Activated CD4-positive, alpha-beta T cell treated with anti-CD3 and anti-CD28 coated beads, Interleukin-2, amount 10 ng/mL, durations not matched to agents 24 days and 14 days (primary cell): Measurements from ENCODE around the gene SOCS2. TPM values are rescaled to one million over a fixed set of nuclear protein-coding genes. Genes with fewer than 3 reads are reported as not detected.
"Not testable (repeated sequence)": the region's sequence is repeated elsewhere in the genome, so short reads cannot be mapped to it uniquely, and the experiment has no call there.

Experiments used
- DNase-seq: peaks from one replicate; pipeline ENCODE4 v3.0.0; 2022
- H3K27ac Mint-ChIP-seq: one replicate; pipeline ENCODE4 v1.8.0; 2022; ENCODE audit warnings: mild to moderate bottlenecking, mixed read lengths
- H3K27me3 Mint-ChIP-seq: one replicate; pipeline ENCODE4 v1.8.0; 2022; ENCODE audit warnings: mixed read lengths
- H3K36me3 Mint-ChIP-seq: one replicate; pipeline ENCODE4 v1.8.0; 2022; ENCODE audit warnings: low read depth, mild to moderate bottlenecking, mixed read lengths
- H3K4me1 Mint-ChIP-seq: one replicate; pipeline ENCODE4 v1.8.0; 2021; ENCODE audit warnings: mixed read lengths
- H3K4me3 Mint-ChIP-seq: one replicate; pipeline ENCODE4 v1.8.0; 2022; ENCODE audit warnings: mild to moderate bottlenecking, moderate library complexity, mixed read lengths
- H3K9me3 Mint-ChIP-seq: one replicate; pipeline ENCODE4 v1.8.0; 2021; ENCODE audit warnings: mixed read lengths
- intact Hi-C: fragments of 100-400 bp; cut with micrococcal nuclease; formaldehyde crosslinking; loops from one replicate; pipeline ENCODE4 v1.15.1; 2023
- total RNA-seq: library from RNA; stranded (reverse); gene quantifications from 2 replicates; pipeline ENCODE4 v1.2.3, GENCODE V29; 2022

Gene SOCS2
- total RNA-seq, 1 donor from 2014 or later: 16.5 TPM

DNA sequence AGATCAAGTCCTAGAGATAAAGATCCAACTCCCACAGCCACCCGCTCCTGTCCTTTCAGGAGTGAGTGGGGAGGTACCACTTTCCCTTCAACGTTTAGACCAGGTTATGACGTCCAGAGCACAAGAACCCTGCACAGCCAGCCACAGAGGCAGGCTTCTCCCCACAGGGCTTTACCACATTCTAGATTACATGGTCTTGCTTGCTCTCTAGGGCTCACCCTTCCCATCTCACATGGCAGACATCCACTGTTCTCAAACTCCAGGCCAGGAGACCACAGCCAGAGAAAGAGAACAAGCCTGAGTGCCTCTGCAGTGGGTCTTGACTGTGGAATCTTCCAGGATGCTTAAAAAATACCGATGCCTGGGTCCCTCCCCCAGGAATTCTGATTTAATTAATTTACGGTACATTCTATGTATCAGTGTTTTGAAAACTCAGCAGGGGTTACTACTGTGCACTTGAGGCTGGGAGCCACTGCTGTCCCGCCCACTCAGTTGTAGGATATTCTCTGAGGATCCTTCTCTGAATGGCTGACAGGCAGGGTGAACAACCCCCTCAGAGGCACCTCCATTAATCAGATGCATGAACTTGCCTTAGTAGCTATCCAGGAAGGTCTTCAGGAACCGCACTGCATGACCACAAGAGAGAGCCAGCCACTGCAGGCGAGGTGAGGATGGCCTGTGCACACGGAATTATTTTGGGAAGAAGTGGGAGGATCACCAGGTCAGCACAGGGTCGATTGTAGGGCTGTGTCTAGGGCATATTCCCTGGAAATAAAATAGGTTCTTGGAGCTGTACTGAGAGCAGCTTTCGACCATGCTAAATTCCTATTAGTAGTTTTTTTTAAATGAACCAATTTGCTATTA lies 21.5 kb upstream of the SOCS2 start:
- Mint-ChIP-seq H3K27ac (no peak overlapping the region), H3K9me3 (no peaks in the 10 kb centered on the region), H3K27me3 (no peaks in the 10 kb centered on the region), H3K4me3 (no peak overlapping the region), H3K36me3 (peaks cover 2% of the 10 kb centered on the region), H3K4me1 (no peaks in the 10 kb centered on the region)
- intact Hi-C loops: no loop called here
- DNase-seq: peak; percentile 45

DNA sequence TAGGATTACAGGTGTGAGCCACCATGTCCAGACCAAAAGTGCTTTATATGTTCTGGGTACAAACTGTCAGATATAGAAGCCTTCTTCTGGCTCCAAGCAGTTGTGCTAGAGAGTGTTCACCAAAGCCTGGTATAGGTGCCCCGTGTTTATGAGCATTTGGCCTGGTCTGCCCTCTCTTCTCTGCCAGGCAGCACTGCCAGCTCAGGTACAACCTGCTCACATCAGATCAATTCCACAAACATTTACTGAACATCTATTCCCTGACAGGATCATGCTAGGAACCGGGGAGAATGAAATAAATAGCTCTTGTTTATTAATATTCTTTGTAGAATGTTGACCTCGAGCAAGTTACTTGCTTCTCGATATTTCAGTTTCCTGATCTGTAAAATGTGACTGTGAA lies 20.0 kb upstream of the SOCS2 start:
- Mint-ChIP-seq H3K36me3 (peaks cover 7% of the 10 kb centered on the region), H3K4me1 (no peaks in the 10 kb centered on the region), H3K27me3 (no peaks in the 10 kb centered on the region), H3K9me3 (no peaks in the 10 kb centered on the region), H3K27ac (no peak overlapping the region), H3K4me3 (no peak overlapping the region)
- peak; percentile 48 for DNase-seq
- intact Hi-C loops: no loop called here

DNA sequence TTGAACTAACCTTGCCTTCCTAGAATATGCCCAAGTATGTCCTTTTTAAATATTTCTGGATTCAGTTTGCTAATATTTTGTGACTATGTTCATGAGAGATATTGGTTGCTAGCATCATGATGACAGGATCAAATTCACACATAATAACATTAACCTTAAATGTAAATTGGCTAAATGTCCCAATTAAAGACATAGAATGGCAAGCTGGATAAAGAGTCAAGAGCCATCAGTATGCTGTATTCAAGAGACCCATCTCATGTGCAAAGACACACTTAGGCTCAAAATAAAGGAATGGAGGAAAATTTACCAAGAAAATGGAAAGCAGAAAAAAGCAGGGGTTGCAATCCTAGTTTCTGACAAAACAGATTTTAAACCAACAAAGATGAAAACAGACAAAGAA lies 14.6 kb upstream of the SOCS2 start:
- H3K27me3 Mint-ChIP-seq, intact Hi-C loops, H3K4me3 Mint-ChIP-seq, H3K27ac Mint-ChIP-seq, H3K4me1 Mint-ChIP-seq: not testable (repeated sequence)
- Mint-ChIP-seq H3K9me3 (peaks cover 18% of the 10 kb centered on the region), H3K36me3 (peaks cover 43% of the 10 kb centered on the region)
- peak; percentile 18 for DNase-seq

DNA sequence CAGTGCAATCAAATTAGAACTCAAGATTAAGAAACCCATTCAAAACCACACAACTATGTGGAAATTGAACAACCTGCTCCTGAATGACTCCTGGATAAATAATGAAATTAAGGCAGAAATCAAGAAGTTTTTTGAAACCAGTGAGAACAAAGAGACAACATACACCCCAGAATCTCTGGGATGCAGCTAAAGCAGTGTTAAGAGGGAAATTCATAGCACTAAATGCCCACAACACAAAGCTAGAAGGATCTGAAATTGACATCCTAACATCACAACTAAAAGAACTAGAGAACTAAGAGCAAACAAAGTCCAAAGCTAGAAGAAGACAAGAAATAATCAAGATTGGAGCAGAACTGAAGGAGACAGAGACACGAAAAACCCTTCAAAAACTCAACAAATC lies 13.8 kb upstream of the SOCS2 start:
- H3K27me3 Mint-ChIP-seq, H3K4me1 Mint-ChIP-seq, H3K4me3 Mint-ChIP-seq, H3K27ac Mint-ChIP-seq, intact Hi-C loops: not testable (repeated sequence)
- DNase-seq: peak; percentile 2
- Mint-ChIP-seq H3K36me3 (peaks cover 43% of the 10 kb centered on the region), H3K9me3 (peaks cover 18% of the 10 kb centered on the region)

DNA sequence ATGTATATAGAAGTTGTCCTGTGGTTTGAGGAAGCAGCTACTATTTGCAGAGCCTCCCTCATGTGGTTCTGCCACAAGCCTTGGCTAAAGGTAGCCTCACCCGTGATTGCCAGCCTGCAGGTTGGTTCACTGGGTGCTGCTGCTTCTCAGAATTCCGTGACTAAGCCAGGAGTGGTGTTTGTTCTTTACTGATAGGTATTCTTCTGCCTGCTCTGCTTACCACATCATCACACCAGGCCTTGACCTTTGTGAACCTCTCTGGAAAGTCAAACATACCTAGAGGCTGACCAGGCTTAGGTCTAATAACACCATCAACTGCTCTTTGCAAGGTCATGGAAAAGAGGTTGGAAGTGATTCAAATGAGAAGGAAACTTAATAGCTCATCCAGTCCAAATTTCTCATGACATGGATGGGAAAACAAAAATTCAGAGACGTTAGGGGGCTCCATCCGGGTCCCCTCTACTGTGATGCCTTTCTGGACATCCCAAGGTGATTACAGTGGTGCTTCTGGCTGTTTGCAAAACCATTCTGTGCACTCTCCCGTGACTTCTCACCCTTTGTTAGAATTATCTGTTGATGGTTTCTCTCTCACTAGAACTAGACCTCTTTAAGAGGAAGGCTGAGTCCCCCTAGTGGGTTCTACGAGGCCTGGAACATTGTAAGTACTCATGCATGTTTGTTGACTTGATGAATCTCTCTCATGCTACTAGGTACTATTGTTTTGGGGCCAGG lies 8.5 kb upstream of the SOCS2 start:
- Mint-ChIP-seq H3K36me3 (peaks cover 46% of the 10 kb centered on the region), H3K4me3 (no peak overlapping the region), H3K9me3 (peaks cover 8% of the 10 kb centered on the region), H3K4me1 (peaks cover 10% of the 10 kb centered on the region), H3K27ac (no peak overlapping the region), H3K27me3 (peaks cover 2% of the 10 kb centered on the region)
- intact Hi-C loops: no loop called here
- DNase-seq: peak; percentile 57

DNA sequence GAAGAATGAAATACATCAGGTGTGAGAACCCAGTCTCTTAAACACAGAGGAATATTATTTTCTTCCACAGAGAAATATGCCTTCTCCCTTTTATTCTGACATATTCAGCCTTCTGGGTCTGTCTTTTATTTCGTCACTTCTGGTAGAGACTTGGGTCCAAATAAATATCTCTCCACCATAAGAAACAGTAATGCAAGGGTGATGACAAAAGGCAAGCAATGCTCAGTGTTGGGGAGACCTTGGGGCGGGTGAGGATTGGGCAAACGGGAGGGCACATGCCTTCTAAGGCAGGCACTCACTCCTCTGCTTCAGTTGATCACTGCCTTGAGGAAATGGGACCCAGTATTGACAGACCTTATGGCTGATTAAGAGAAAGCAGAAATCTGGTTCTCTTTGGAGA lies 6.7 kb upstream of the SOCS2 start:
- H3K9me3 Mint-ChIP-seq: peaks cover 5% of the 10 kb centered on the region
- H3K4me3 Mint-ChIP-seq: no peak overlapping the region
- peak; percentile 46 for DNase-seq
- peaks cover 33% of the 10 kb centered on the region for H3K36me3 Mint-ChIP-seq
- intact Hi-C loops: loop anchor here (5.0 kb wide), 1 partner anchor 578 kb away; no protein-coding TSS in a partner anchor
- peaks cover 14% of the 10 kb centered on the region for H3K4me1 Mint-ChIP-seq
- H3K27me3 Mint-ChIP-seq: peaks cover 2% of the 10 kb centered on the region
- H3K27ac Mint-ChIP-seq: no peak overlapping the region

DNA sequence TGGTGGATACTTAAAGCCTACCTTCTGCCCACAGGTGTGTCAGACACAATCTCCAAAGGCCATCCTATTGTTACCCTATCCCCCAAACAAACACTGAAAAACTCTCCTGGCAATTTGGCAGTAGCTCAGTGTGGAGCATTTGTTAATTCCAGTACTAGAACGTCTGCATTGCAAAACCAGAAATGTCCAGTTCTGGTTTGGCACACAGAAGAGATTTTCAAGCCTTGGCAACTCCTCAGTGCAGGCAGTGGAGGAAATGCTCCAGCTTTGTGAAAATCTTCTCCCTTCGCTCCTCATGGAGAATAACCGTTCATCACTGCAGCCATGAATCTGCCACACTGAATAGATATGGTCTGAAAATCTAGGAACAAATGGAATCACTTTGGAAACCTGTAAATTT lies 5.3 kb upstream of the SOCS2 start:
- intact Hi-C loops: loop anchor here (5.0 kb wide), 1 partner anchor 580 kb away; no protein-coding TSS in a partner anchor
- no peak overlapping the region for H3K4me3 Mint-ChIP-seq
- DNase-seq: peak; percentile 52

DNA sequence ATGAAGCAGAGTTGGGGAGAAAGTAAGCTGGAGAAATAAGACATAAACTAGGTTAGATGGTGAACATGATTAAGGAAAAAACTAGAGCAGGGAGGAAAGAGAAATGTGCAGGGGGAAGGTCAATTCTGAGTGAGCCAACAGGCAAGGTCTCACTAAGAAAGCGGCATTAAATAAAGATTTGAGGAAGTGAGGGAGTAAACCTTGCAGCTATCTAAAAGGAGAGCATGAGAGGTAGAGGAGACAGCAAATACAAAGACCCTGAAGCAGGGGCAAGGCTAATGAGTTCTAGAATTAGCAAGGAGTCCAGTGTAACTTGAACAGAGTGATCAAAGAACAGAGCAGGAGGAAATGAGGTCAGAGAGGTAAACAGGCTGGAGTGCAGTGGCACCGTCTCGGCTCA lies 4.4 kb upstream of the SOCS2 start:
- peaks cover 24% of the 10 kb centered on the region for H3K4me1 Mint-ChIP-seq
- H3K27ac Mint-ChIP-seq: no peak overlapping the region
- peaks cover 9% of the 10 kb centered on the region for H3K27me3 Mint-ChIP-seq
- peaks cover 24% of the 10 kb centered on the region for H3K36me3 Mint-ChIP-seq
- H3K4me3 Mint-ChIP-seq: peak overlapping the region; percentile 3
- intact Hi-C loops: loop anchor here (5.0 kb wide), 1 partner anchor 581 kb away; no protein-coding TSS in a partner anchor
- DNase-seq: no peak
- H3K9me3 Mint-ChIP-seq: no peaks in the 10 kb centered on the region

More for the DNA sequence above, 5.3 kb upstream of the SOCS2 start:
- H3K36me3 Mint-ChIP-seq: peaks cover 22% of the 10 kb centered on the region
- no peaks in the 10 kb centered on the region for H3K9me3 Mint-ChIP-seq
- H3K4me1 Mint-ChIP-seq: peaks cover 15% of the 10 kb centered on the region
- no peak overlapping the region for H3K27ac Mint-ChIP-seq
- H3K27me3 Mint-ChIP-seq: peaks cover under 1% of the 10 kb centered on the region

DNA sequence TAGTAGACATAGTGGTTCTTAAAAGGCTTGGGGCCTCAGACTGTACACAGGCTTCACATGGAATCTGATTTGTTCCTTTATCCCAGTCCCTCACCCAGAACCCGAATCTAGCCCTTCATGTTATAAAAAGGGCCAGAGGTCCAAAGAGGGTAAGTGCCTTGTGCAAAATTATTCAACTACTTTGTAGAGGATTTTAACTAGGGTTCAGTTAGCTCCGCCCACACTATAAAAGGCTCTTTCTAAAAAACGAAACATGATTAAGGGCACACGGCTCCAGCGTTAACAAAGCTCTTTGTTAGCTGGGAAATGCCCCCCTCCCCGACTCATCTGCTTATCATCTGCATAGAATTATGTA lies 3.2 kb upstream of the SOCS2 start:
- peaks cover 29% of the 10 kb centered on the region for H3K4me1 Mint-ChIP-seq
- H3K27ac Mint-ChIP-seq: peak overlapping the region; percentile 86
- intact Hi-C loops: loop anchor here (5.0 kb wide), 1 partner anchor 582 kb away; no protein-coding TSS in a partner anchor
- peaks cover 13% of the 10 kb centered on the region for H3K27me3 Mint-ChIP-seq
- H3K4me3 Mint-ChIP-seq: peak overlapping the region; percentile 80
- no peak for DNase-seq
- H3K9me3 Mint-ChIP-seq: no peaks in the 10 kb centered on the region
- H3K36me3 Mint-ChIP-seq: peaks cover 30% of the 10 kb centered on the region

DNA sequence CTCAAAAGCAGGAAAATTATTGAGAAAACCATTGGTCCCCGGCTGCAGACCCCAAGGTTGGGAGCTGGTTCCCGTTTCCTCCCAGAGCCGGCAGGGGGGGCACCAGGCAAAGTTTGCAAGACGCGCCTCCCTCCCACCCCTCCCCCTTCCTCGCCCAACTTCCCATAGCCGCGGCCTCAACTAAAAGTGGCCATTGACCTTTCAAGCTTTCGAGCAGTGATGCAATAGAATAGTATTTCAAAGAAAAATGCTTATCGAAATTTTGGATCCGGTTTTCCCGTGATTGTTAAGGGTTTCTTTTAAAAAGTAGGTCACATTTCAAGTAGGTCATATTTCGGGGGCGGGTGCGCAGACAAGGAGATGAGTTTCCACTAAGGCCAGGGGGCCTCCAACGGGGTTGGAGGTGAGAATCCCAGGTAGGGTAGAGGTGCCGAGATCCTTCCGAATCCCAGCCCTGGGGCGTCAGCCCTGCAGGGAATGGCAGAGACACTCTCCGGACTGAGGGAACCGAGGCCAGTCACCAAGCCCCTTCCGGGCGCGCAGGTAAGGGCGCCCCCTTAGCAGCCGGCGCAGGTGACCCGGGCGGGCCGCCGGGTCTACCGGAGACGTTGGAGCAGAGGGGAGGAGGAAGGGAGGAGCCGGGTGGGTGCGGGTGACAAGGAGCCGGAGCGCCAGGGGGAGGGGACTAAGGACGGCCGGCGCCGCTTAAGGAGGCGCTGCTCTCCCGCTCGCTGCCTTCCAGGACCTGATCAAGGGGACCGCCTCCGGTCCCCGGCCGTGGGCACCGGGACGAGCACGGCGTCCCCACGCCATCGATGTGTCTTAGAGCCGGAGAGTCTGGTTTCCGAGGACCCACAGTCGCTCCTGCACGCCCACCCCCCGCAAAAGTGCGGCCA lies 2.6 kb upstream of the SOCS2 start:
- H3K4me1 Mint-ChIP-seq: peaks cover 30% of the 10 kb centered on the region
- peak overlapping the region; percentile 86 for H3K27ac Mint-ChIP-seq
- intact Hi-C loops: loop anchor here (1.0 to 5.0 kb wide), 12 partner anchors 67 to 892 kb away; partner anchors contain the start of genes CRADD and EEA1
- no peaks in the 10 kb centered on the region for H3K9me3 Mint-ChIP-seq
- H3K4me3 Mint-ChIP-seq: peak overlapping the region; percentile 80
- H3K36me3 Mint-ChIP-seq: peaks cover 31% of the 10 kb centered on the region
- peaks cover 14% of the 10 kb centered on the region for H3K27me3 Mint-ChIP-seq
- peak; percentile 92 for DNase-seq

DNA sequence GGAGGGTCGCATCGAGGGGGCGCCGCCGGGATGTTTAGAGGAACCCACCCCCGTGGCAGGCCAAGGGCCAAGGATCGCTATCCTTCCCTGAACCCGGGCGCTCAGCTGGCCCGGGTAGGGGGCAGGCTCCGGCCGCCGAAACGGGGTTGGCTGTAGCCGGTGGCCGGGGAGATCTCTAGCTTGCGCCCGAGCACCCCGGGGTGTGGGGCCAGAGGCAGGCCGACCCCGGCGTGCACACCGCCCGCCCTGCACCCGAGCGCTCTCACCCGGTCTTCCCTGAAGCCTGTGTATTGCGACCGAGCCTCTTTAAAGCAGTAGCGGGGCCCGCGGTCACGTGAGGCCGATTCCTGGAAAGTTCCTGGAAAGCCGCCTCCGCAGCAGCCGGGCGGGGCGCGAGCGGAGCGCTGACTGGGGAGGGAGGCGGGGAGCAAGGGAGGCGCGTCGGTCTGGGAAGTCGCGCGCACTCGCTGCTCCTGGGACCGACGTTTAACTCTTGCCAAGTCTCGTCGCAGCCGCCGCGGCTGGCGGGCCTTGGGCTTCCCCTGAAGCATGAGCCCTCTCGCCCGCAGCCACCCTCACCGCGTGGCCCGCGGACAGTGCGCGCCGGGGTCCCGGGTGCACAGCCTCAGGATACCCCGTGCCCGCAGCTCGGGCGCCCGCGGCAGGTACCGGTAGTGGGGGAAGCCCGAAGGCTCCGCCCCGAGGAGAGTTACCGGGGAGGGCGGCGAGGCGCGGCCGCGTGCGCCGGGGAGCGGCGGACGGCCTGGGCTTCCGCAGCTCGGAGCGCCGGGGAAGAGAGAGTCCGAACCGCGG lies 1.7 kb upstream of the SOCS2 start:
- Mint-ChIP-seq H3K27ac (peak overlapping the region; percentile 86), H3K36me3 (peaks cover 33% of the 10 kb centered on the region), H3K4me1 (peaks cover 31% of the 10 kb centered on the region), H3K9me3 (no peaks in the 10 kb centered on the region), H3K4me3 (peak overlapping the region; percentile 80), H3K27me3 (peaks cover 15% of the 10 kb centered on the region)
- peak; percentile 97 for DNase-seq
- intact Hi-C loops: loop anchor here (1.0 to 5.0 kb wide), 12 partner anchors 68 to 892 kb away; partner anchors contain the start of genes CRADD and EEA1

DNA sequence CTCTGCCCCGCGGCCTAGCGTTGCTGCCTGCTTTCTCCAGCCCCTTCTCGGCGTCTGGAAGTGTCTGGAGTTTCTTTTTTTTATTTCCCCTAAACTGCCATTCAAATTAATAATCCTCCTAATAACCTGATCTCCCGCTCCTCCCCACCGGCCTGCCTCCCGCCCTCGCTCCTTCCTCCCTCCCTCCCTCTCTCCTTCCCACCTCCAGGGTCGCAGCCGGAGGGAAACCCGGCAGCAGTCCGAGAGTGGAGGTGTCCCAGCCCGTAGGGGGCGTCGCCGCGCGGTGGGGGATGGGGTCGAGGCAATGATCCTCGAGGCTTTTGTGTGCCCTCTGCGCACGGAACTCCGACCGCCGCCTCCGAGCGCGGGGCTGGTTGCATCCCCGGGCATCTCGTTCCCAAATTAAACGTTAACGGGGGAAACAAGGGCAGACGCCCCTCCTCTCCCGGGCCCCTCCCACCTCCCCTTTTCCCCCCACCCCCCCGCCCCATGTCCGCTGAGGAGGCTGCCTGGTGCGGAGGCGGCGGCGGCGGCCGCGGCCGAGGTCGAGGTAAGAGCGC lies 1.0 kb upstream of the SOCS2 start:
- Mint-ChIP-seq H3K27ac (peak overlapping the region; percentile 84), H3K4me3 (peak overlapping the region; percentile 80), H3K27me3 (peaks cover 15% of the 10 kb centered on the region), H3K9me3 (no peaks in the 10 kb centered on the region), H3K4me1 (peaks cover 31% of the 10 kb centered on the region), H3K36me3 (peaks cover 27% of the 10 kb centered on the region)
- intact Hi-C loops: loop anchor here (1.0 to 5.0 kb wide), 9 partner anchors 69 to 891 kb away; partner anchors contain the start of gene EEA1
- DNase-seq: peak; percentile 92
